ENCODE measurements around the gene DGCR2. TPM values are rescaled to one million over a fixed set of nuclear protein-coding genes. Genes with fewer than 3 reads are reported as not detected.

Gene DGCR2
- total and polyA plus RNA-seq, 2 experiments from 2014 or later: 18.5 to 83.0 TPM

GRCh38 chr22:19126309-19127273 lies 4.4 kb upstream of the DGCR2 start:
- Histone ChIP-seq H2AFZ (no peak overlapping the region), H3F3A (replicated peaks; ENCODE audit: low read depth) (peaks cover under 1% of the 10 kb centered on the region; the same call in 1 of the 2 replicates), H3K27ac (ENCODE audit: low read depth) (no peak overlapping the region), H3K4me1 (ENCODE audit: insufficient read depth) (peaks cover 8% of the 10 kb centered on the region; the same call in 1 of the 2 replicates), H3K4me2 (no peak overlapping the region), H3K4me3 (no peak overlapping the region), H3K36me3 (ENCODE audit: insufficient read depth) (no peaks in the 10 kb centered on the region), H4K20me1 (replicated peaks; ENCODE audit: insufficient read depth) (0 out of 2 replicates have a peak, but pooled peaks cover under 1% of the 10 kb centered on the region), H3K79me2 (replicated peaks; ENCODE audit: insufficient read depth) (peaks cover 2% of the 10 kb centered on the region), H3K9me2 (ENCODE audit: insufficient read depth) (no peaks in the 10 kb centered on the region), H3K27me3 (ENCODE audit: insufficient read depth) (no peaks in the 10 kb centered on the region)
- peaks cover 6% of the 10 kb centered on the region; the same call in 2 of the 3 replicates for H3K36me3 Mint-ChIP-seq (ENCODE audit: low read depth)
- peaks cover 18% of the 10 kb centered on the region for H3K4me1 Mint-ChIP-seq
- no peak for TF ChIP-seq ZNF462 (CRISPR knock-in tag; IDR thresholded peaks at IDR 0.05)
- TF ChIP-seq REST (IDR thresholded peaks at IDR 0.05; ENCODE audit: unreplicated experiment): no peak
- no peak for TF ChIP-seq EZH2 (IDR thresholded peaks at IDR 0.05; ENCODE audit: low read depth, unreplicated experiment)
- TF ChIP-seq JUNB (IDR thresholded peaks at IDR 0.05; ENCODE audit: unreplicated experiment): no peak
- TF ChIP-seq STAT1 (IDR thresholded peaks at IDR 0.05; ENCODE audit: unreplicated experiment): no peak
- TF ChIP-seq CTCF (conservative IDR thresholded peaks at IDR 0.05; ENCODE audit: low read depth in 2 of 2): no peak
- TF ChIP-seq ZNF331 (CRISPR knock-in tag; IDR thresholded peaks at IDR 0.05; ENCODE audit: low read depth): no peak
- no peak for TF ChIP-seq ETS1 (IDR thresholded peaks at IDR 0.05)
- no peak for TF ChIP-seq ZNF114 (CRISPR knock-in tag; IDR thresholded peaks at IDR 0.05)
- TF ChIP-seq POLR2AphosphoS5 (IDR thresholded peaks at IDR 0.05; ENCODE audit: low read depth): no peak
- TF ChIP-seq CREB1 (CRISPR knock-in tag; IDR thresholded peaks at IDR 0.05; ENCODE audit: low read depth): no peak
- no peak for TF ChIP-seq EZH2phosphoT487 (IDR thresholded peaks at IDR 0.05; ENCODE audit: unreplicated experiment)
- TF ChIP-seq NANOG (IDR thresholded peaks at IDR 0.05; ENCODE audit: borderline replicate concordance): no peak
- no peak for ATAC-seq
- peaks cover 21% of the 10 kb centered on the region for H3K27me3 Mint-ChIP-seq (ENCODE audit: insufficient read depth, low read depth, poor library complexity)
- H3K9me3 Mint-ChIP-seq: no peaks in the 10 kb centered on the region
- no peak overlapping the region for H3K4me3 Mint-ChIP-seq
- no peak for DNase-seq (ENCODE audit: low spot score)
- no peak overlapping the region for H3K27ac Mint-ChIP-seq

All from GM23338 (cell line).